ENCODE data around the gene ART4.

ART4 gene

DNA sequence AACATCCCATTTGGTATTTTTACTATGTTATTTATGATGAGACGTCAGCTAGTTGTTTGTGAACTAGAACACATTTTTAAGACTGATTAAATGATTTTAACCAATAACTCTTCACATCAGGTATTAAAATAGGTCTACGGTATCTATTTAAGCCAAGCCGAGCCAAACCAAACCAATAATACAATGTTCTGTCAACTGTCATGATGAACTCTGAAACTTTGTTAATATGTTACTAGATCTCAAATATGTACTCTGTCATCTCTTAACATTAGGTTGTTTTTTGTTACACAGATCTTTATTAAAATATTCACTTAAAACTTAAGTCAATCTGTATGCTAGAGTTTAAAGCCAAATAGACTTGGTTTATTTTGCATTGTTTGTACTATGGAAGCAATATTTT is 1.0 kb downstream of the ART4 start:
- TF ChIP-seq, protein P1, sequence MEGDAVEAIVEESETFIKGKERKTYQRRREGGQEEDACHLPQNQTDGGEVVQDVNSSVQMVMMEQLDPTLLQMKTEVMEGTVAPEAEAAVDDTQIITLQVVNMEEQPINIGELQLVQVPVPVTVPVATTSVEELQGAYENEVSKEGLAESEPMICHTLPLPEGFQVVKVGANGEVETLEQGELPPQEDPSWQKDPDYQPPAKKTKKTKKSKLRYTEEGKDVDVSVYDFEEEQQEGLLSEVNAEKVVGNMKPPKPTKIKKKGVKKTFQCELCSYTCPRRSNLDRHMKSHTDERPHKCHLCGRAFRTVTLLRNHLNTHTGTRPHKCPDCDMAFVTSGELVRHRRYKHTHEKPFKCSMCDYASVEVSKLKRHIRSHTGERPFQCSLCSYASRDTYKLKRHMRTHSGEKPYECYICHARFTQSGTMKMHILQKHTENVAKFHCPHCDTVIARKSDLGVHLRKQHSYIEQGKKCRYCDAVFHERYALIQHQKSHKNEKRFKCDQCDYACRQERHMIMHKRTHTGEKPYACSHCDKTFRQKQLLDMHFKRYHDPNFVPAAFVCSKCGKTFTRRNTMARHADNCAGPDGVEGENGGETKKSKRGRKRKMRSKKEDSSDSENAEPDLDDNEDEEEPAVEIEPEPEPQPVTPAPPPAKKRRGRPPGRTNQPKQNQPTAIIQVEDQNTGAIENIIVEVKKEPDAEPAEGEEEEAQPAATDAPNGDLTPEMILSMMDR (conservative IDR thresholded peaks at IDR 0.05; ENCODE audit: low read length): no peak
- H3K4me3 ChIP-seq (ENCODE audit: low read length): no peak overlapping the region
- DNase-seq (ENCODE audit: low read depth): no peak

DNA sequence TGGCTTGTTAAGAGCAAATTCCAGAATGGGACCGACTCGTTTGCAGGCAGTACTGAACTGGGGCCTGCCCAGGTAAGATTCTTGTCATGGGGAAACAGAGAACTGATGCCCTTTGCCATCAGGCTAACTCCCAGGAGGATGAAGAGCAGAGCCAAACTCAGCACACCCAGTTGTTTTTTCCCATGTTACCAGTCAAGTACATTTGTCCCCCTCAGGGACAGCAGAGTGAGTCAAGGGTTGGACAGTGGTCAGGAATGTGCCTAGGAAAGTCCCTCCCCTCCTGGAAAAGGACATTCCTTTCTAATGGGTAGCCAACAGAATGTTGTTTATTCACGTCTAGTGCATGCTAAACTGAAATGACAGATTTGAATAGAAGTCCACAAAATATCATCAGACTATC is 1.6 kb downstream of the ART4 start:
- TF ChIP-seq, protein P1 (conservative IDR thresholded peaks at IDR 0.05; ENCODE audit: low read length): no peak
- H3K4me3 ChIP-seq (ENCODE audit: low read length): no peak overlapping the region
- DNase-seq (ENCODE audit: low read depth): peak; percentile 68

DNA sequence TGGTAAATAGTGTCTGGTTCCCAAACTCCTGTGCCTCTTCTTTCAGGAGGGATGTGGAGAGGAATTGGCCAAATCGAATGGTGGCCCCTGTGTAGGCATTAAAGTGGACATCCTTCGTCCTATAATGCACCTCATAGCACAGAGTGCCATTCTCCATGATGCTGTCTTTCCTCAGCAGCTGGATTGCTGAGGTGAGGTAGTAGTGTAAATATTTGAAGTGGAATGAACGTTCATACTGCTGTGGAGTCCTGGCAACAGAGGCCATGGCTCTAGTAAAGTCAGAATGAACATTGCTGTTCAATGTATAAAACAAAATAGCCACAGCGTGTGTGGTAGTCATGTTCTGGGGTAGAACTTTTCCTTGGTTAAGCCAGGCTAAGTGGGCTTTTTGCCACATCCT is 2.7 kb downstream of the ART4 start:
- no peak for DNase-seq (ENCODE audit: low read depth)
- H3K4me3 ChIP-seq (ENCODE audit: low read length): no peak overlapping the region
- TF ChIP-seq, protein P1 (conservative IDR thresholded peaks at IDR 0.05; ENCODE audit: low read length): no peak

DNA sequence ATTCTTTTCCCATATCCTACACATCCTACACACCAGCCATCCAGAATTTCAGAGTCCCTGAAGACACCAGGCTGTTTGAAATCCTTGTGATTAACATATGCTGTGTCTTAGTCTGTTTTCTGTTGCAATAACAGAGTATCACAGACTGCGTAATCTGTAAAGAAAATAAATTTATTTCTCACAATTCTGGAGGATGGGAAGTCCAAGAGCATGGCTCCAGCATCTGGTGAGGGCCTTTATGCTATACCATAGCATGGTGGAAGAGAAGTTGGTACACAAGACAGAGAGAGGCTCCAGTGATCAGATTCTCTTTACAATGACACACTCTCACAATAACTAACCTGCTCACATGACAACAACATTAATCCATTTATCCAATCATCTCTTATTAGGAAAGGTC is 4.1 kb downstream of the ART4 start:
- no peak for DNase-seq (ENCODE audit: low read depth)
- TF ChIP-seq, protein P1 (conservative IDR thresholded peaks at IDR 0.05; ENCODE audit: low read length): no peak
- H3K4me3 ChIP-seq (ENCODE audit: low read length): no peak overlapping the region

DNA sequence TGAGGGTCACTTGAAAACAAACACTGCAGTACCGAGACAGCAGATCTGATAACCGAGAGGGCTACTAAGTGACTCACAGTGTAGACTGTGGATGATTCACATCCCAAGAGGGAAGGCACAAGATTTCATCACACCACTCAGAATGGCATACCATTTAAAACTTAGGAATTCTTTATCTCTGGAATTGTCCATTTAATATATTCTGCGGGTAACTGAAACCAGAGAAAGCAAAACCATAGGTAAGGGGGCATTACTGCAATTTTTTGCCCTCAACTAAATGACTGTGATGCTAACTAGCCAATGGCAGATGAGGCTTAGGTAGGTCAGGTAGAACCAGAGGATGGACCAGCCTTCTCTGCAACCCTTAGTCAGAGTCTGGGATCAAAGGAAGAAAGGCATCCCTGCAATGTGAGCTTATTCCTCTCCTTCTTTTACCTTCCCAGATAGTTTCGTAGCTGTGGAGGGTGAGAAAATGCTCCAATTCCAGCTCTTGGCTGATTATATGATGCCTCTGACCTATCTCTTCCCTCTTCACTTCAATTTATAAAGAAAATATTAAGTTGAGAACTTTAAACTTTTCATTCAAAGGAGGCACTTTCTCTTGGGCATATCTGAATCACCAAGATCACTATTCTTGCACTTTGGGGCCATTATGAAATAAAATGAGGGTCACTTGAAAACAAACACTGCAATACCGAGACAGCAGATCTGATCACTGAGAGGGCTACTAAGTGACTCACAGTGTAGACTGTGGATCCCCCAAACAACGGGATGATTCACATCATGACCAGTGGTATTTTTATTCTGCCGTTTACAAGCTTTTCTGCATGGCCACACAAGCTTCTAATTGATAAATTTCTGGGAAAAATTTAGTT is 6.8 kb downstream of the ART4 start:
- TF ChIP-seq, protein P1 (conservative IDR thresholded peaks at IDR 0.05; ENCODE audit: low read length): no peak
- DNase-seq (ENCODE audit: low read depth): peak; percentile 76
- H3K4me3 ChIP-seq (ENCODE audit: low read length): peak overlapping the region; percentile 7

DNA sequence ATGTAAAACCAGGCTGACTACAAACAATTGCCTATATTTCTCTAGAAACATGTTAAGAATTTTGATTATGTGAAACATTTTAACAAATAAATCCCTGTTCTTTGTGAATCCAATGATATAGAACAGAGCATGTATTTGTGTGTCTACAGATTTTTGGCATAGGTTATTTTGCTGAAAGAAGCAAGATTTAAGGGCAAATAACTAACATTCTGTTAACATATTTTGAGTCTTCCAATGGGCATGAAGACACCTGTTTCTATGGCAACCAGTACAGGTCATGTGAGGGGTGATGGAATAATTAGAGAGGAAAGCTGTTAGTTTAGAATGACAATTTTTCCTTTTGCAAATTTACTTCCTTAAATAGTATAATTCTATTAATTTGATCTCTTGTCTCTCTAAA is 8.8 kb downstream of the ART4 start:
- TF ChIP-seq, protein P1 (conservative IDR thresholded peaks at IDR 0.05; ENCODE audit: low read length): no peak
- no peak for DNase-seq (ENCODE audit: low read depth)
- H3K4me3 ChIP-seq (ENCODE audit: low read length): no peak overlapping the region

DNA sequence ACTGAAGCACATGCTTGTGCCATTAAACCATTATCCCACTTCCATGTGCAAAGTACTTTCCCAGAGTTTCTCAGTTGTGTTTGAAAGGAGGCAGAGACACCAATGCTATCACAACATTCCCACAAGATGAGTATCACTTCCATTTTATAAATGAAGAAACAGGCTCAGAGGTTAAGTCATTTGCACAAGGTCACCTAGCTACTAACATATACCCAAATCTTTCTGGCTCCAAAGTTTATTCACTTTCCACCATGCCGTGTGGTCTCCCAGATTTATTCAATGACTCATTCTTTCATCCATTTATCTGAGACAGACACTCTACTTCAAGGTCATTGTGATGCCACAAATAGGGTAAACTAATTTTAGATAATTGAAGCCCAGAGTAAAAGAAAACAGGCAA is 9.4 kb downstream of the ART4 start:
- peak; percentile 17 for DNase-seq (ENCODE audit: low read depth)
- no peak overlapping the region for H3K4me3 ChIP-seq (ENCODE audit: low read length)
- TF ChIP-seq, protein P1 (conservative IDR thresholded peaks at IDR 0.05; ENCODE audit: low read length): no peak
